GM21515 (cell line): ENCODE data around the gene ACKR2.
A peak's percentile ranks its signal among the peaks of the same experiment; 100 is the strongest.
"Not testable (repeated sequence)": the region's sequence is repeated elsewhere in the genome, so short reads cannot be mapped to it uniquely, and the experiment has no call there.

Source experiments
- ATAC-seq: cut with Tn5 transposase; IDR thresholded peaks from one replicate; pipeline ENCODE4 v1.9.1; 2021; ENCODE audit not compliant: unreplicated experiment

ACKR2 gene

DNA sequence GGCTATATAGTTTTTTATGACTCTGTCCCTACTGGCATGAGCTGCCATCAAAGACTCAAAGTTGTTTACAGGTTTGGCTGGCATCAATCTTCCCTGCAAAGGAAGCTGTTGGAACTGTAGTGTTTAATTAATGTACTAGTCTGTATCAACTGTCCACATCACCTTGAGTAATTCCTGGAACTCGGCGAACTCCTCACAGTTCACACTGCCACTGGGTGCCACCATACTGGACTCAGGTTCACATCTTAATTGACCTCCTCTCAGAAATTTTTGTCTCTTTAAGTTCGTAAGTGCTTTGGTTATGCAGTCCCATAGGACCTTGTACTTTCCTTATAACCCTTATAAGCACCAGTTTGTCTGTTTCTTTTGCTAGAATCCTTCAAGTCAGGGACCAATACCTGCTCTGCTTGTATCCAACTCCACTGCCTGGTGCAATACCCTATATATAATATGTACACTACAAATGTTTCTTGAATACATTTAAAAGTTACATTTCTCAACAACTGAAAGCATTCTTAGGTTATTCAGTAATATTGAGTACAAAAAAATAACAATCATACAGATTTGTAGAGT, 8.1 kb upstream of the ACKR2 start:
- ATAC-seq: no peak

DNA sequence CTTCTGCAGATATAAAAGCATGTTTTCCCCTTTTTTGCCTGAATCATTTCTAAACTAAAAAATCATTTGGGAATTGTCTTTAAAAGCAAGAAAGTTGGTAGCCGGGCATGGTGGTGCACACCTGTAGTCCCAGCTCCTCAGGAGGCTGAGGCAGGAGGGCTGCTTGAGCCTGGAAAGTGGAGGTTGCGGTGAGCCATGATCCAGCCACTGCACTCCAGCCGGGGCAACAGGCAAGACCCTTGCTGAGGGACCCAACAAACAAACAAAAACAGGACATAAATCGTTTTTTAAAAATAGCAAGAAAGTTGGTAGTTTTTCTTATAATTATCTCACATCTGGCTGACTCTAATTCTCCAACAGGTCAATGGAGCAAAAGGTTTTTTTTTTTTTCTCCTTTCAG, 7.5 kb upstream of the ACKR2 start:
- ATAC-seq: no peak

DNA sequence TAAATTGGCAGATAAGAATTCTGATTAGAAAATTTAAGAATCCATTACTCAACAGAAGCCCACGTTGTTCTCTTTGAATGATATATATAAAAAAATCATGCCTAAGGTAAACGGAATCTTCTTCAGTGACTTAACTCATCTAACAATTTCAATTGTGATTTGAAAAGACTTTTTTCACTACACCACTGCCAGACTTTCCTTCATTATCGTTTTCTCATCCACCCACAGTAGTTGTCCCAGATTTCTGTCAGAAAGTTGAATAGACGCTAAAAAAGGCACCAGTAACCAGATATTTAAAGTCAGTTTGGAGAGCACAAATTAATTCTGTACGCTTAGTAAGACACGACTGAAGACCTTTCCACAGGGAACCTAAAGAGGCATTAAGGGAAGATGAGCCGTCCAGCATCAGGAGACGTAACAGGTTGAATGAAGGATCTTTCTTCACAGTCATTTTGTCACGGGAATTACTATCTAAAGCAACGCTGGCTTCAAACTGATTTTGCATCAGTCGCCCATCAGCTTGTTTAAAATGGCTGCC, 6.3 kb upstream of the ACKR2 start:
- no peak for ATAC-seq

DNA sequence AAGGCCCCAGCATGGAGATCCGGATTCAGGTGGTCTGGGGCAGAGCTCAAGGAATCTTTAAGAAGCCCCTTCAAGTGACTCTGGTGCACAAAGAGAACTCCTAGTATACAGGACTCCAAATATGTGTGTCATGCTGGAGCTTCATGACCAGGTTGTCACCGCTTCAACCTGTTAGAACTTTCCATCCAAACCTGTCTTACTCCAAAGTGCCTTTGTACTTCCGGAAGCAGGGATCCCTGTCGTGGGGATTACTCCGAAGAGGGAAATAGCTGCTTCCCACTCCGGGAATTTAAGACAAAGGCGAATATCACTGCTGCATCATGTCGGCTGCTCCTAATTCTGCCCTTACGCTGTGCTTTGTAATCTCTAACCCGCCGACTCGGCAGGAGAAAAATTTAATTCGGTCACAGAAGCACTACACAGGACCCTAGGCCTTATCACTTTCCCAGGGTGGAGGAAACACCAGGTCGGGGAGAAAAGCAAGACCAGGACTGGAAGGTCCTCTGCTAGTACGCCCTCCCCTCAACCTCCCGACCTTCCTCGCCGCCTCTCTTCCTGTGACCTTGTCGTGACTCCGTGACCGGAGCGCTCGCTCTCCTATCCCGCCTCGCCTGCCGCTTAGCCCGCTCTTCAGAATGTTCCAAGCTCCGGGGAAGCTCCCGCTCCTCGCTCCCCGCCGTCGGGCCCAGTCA, 5.7 kb upstream of the ACKR2 start:
- peak; percentile 31 for ATAC-seq

DNA sequence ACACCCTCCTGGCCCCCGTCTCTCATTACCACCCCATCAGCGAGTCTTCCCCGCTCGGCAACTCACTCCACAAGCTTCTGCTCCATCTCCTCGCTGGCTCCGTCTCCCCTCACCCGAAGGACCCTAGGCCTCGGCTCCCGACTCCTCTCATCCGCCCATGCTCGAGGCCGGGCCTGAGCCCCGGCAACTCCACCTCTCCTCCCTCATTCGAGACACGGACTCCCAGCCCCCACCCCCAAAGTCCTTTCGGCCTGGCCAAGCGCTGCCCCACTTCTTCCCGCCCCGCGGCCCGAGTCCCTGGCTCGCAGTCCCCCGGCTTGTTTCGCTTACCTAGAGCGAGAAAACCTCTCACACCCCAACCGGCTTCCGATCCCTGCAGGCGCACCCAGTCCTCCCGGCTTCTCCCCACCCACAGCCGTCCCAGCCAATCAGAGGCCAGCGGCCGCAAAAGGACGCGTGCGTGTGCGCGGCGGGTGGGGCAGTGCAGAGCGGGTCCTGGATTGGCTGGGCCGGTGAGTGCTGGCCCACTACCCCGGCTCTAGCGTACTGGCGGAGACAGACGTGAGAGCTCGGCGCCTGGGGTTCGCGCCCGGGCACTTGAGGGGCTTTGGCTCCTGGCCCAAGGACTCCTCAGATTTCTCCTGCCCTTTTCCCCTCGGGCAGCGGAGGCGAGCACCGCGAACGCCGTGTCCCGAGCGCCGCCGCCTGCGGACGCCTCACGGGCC, 5.0 kb upstream of the ACKR2 start, which contains the start of gene HIGD1A:
Gene HIGD1A (minus strand): TSS at position 385 of the 725 bp plus-strand sequence. CDS start 10,237 bp downstream, outside the sequence.
- peak; percentile 98 for ATAC-seq

DNA sequence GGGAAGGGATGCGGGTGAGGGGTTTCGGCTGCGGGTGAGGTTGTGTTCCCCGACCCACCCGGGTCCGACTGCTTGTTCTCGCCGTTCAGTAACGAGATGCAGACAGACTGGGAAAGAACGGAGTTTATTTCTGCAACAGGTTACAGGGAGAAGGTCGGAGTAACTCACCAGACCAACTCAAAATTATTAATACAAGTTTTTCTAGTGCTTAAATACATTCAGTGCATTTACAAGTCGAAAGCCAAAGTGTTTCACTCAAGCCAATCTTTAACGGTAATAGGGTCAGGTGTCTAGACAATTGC, 4.5 kb upstream of the ACKR2 start:
- peak; percentile 21 for ATAC-seq

DNA sequence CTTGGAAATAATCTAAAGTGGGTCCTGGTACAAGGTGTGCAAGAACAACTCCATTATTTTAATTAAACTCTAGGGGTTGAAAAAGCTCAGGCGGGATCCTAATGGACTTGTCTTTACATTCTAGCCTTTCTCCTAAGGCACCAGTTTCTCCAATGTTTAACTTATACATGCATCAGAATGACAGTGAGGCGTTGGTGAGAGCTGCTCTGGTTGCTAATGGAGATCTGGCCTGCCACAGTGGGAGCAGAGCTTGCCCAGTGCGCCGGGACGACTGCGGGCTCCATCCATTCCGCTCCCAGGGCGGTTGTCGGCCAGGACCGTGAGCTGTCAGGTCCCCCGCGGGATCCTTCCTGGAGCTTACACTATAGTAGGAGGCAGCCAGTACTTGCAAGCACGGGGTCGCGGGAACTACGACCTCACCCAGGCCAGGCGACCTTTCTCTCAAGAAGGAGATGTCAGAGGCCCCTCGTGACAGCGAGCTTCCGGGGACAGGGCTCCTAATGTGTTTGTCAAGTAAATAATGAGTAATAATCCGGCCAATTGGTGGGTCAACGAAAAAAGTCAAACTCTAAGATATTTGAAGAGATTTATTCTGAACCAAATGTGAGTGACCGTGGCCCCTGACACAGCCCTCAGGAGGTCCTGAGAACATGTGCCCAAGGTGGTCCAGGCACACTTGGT, 4.0 kb upstream of the ACKR2 start:
- ATAC-seq: no peak

DNA sequence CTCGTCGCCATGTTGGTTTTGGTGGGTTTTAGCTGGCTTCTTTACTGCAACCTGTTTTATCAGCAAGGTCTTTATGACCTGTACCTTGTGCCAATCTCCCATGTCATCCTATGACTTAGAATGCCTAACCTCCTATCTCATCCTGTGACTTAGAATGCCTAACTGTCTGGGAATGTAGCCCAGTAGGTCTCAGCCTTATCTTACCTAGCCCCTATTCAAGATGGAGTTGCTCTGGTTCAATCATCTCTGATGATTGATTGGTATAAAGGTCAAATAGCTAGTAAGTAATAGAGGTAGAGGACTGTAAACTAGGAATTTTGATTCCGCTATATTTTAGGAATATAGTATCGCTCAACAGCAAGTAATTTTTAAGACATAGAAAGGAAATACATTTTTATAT, 1.3 kb upstream of the ACKR2 start:
- no peak for ATAC-seq

DNA sequence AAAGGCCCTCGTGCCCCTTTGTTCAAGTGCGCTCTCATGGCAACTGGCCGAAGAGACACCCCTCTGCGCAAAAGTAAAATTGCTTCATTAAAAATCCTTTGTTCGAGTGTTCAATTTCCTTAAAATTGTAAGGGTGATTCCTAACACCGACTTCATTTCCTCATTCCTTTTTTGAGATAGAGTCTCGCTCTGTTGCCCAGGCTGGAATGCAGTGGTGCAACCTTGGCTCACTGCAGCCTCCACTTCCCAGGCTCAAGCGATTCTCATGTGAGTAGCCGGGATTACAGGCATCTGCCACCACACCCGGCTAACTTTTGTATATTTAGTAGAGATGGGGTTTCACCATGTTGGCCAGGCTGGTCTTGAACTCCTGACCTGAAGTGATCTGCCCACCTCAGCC, 1.5 kb downstream of the ACKR2 start:
- ATAC-seq: not testable (repeated sequence)

DNA sequence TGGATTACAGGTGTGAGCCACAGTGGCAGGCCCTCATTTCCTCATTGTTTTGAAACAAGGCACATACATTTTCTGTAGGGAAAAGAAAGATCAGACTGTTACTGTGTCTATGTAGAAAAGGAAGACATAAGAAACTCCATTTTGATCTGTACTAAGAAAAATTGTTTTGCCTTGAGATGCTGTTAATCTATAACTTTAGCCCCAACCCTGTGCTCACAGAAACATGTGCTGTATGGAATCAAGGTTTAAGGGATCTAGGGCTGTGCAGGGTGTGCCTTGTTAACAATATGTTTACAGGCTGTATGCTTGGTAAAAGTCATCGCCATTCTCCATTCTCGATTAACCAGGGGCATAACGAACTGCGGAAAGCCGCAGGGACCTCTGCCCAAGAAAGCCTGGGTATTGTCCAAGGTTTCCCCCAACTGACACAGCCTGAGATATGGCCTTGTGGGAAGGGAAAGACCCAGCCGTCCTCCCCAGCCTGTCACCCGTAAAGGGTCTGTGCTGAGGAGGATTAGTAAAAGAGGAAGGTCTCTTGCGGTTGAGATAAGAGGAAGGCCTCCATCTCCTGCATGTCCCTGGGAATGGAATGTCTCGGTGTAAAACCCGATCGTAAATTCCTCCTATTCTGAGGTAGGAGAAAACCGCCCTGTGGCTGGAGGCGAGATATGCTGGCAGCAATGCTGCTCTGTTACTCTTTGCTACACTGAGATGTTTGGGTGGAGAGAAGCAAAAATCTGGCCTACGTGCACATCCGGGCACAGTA, 2.1 kb downstream of the ACKR2 start:
- not testable (repeated sequence) for ATAC-seq

DNA sequence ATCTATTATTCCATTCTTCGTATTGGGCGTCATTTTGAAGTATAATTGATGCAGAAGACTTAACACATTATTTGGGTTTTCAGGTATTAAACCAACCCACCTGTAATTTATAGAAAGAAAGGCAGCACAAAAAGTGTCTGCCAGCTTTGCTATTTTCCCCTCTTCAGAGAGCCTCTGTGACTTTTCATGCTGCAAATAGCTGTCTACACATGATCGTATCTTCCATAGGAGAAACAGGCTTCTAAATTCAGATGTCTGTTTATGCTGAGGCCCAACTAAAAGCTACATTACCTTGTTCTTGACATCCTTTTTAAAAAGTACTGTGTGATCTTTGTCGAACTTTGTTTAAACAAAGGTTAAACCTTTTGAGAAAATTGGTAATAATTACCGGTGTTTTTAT, 5.0 kb downstream of the ACKR2 start:
- ATAC-seq: no peak

DNA sequence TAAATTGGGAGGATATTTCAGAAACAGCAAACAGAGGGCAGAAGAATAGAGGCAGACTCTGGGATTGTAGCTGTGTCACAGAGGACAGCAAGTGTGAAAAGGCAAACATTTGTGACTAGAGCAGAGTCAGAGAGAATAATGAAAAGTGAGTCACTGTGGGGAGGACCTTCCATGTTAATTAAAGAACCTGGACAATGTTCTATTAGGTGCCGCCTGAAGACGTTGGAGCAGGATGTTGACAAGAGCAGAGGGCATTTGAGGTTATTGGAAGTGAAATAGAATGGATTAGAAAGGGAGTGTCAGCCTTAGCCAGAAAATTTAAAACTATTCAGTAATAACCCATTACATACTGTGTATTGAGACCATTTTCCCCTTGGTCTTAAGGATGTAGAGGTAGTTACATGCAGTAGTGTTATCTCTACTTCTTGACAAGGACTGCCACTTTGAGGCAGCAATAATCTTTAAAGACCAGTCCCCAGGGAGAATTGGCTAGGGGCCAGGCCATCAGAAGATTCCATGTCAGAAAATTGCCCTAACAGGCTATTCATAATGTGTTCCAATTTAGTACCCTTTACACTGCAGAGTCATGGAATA, 5.8 kb downstream of the ACKR2 start:
- no peak for ATAC-seq

DNA sequence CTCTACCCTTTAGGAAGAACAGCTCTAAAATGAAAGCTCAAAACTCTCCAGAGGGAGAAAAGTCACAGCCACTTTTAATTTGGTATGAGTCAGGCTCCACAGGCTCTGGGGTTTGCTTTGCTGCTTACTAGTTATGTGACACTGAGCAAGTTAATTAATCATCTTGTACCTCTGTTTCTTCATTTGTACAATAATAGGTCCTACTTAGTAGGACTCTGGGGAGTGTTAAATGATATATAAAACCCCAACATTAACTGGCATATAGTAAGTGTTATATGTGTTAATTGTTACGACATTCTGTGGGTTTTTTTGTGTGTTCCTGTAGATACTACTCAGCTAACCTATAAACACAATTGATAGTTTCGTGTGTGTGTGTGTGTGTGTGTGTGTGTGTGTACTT, 6.6 kb downstream of the ACKR2 start:
- ATAC-seq: no peak

DNA sequence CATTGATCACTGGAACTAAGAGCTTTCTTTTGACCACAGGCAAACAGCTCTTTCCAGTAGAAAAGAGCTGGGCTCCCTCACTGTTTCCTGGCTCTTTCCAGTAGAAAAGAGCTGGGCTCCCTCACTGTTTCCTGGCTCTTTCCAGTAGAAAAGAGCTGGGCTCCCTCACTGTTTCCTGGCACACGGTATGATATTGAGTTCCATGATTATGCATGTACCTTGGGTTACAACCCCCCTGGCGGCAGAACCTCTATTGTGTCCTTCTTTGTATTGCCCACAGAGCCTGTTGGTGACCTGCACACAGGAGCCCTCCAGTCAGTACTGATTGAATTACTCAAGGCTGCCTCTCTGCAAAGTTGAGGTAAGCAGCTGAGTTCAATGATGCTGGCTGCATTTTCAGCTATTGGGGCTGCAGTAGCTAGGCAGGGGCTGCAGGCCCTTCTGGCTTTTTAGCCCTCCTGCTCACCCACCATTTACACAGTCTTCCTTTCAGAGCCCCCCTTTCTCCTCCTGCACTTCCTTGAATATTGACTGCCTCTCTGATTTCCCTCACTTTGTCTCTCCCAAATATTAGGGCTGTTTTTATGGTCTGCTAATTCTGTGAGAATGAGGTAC, 10.2 kb downstream of the ACKR2 start:
- no peak for ATAC-seq

DNA sequence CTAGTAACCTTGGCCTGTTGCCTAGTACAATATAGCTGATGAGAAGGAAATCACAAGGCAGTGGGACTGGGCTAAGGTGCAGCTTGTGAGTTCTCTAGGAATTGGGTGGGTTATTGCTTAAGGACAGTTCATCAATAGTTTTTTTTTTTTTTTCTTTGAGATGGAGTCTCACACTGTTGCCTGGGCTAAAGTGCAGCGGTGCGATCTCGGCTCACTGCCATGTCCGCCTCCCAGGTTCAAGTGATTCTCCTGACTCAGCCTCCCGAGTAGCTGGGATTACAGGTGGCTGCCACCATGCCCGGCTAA, 11.5 kb downstream of the ACKR2 start:
- no peak for ATAC-seq

DNA sequence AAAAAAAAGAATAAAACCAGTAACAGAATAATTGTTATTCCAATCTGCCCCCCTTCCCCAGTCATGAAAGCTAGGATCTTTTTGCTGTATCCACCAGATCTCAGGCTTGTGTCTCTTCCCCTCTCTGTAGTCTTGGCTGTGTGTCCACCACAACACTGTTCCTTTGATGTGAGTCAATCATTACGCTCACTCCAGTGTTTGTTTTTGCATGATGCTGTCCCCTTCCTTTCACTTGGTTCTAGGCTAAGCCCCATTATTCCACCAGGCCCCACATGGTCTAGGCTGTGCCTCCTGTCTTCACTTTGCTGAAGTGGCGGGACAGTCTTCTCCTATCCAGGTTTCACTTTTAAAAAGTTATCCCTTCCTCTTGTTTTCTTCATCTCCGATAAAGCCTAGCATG, 13.6 kb downstream of the ACKR2 start:
- no peak for ATAC-seq

DNA sequence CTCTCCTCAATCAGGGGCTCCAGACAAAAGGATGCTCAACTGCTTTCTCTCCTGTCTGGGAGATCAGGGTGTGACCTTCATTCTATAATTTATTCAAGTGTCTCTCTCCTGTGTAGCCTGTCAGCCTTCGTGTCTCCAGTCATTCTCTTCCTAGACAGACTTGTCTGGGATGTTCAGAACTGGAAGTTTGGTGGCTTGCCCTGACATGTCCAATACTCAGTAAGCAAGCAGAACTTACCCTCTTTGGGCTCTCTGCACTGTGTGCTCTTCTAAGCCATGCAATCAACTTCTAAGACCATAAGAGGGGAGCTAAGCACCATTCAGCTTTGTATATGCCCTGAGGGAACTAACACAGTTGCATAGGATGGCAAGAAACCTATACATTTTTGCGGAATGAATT, 14.1 kb downstream of the ACKR2 start:
- ATAC-seq: no peak

DNA sequence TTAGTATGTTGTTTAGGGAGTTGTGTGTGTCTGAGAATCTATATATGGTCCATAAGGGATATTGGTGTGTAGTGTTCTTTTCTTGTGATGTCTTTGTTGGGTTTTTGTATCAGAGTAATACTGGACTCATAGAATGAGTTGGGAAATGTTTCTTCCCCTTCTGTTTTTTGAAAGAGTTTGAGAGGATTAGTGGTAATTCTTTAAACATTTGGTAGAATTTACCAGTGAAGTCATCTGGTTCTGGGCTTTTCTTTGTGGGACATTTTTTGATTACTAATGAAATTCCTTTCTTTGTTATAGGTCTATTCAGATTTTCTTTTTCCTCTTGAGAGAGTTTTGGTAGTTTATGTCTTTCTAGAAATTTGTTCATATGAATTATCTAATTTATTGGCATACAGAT, 16.9 kb downstream of the ACKR2 start:
- no peak for ATAC-seq

DNA sequence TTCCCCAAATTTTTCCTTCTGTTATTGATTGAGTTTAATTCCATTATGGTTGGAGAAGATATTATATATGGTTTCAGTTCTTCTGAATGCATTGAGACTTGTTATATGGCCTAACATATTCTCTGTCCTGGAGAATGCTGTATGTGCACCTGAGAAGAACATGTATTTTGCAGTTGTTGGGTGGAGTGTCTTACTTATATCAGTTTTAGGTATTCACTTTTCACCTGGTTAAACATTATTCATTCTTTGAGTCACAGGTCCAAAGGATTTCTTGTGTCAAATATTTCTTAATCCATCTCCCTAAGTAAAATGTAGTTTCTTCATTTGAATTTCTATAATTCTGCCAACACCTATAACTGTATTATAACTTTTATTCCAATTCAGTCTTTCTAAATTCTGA, 17.8 kb downstream of the ACKR2 start:
- ATAC-seq: no peak

DNA sequence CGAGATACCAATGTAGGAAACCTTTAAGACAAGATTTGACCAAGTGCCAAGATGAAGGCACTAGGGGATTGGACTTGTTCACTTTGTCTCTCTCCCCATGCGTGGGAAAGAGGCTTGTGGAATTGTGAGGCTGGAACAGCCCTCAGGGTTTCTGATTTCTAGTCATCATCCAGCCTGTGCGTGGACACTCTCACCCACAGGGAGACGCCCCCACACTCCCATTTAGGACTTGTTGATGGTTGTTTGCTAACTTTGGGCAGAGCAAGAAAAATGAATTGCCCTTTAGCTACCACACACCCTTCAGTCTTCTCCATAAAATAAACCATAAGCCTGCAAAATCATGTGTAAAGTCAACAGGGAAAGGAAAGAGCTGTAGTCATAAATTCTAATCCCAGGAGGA, 18.4 kb downstream of the ACKR2 start:
- no peak for ATAC-seq
